NCI-H1694 treated with DMSO at 0.1 percent for 48 hours (cell line): ENCODE measurements around the gene SOX1.

Experiments used
- DNase-seq: peaks from one replicate; lab custom pipeline; 2025; lab: John Stamatoyannopoulos, UW

Gene SOX1

DNA sequence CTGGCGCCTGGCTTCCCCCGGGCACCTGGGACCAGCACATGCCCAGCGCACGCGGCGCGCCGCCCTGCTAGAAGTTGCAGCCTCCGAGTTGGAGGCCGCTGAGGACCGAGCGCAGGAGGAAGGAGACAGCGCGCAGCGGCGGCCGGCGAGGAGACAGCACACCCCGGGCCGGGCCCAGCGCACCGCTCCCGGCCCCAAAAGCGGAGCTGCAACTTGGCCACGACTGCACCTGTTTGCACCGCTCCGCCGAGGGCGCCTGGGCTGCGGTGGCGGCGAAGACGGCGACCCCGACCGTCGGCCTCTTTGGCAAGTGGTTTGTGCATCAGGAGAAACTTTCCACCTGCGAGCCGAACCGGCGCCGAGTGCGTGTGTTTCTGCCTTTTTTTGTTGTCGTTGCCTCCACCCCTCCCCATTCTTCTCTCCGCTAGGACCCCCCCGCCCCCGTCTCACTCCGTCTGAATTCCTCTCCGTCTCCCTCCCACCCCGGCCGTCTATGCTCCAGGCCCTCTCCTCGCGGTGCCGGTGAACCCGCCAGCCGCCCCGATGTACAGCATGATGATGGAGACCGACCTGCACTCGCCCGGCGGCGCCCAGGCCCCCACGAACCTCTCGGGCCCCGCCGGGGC, at the start of gene SOX1:
Gene SOX1 (plus strand): TSS at position 34 of the 626 bp plus-strand sequence. CDS start 510 bp downstream, at position 544.
- DNase-seq = no peak

DNA sequence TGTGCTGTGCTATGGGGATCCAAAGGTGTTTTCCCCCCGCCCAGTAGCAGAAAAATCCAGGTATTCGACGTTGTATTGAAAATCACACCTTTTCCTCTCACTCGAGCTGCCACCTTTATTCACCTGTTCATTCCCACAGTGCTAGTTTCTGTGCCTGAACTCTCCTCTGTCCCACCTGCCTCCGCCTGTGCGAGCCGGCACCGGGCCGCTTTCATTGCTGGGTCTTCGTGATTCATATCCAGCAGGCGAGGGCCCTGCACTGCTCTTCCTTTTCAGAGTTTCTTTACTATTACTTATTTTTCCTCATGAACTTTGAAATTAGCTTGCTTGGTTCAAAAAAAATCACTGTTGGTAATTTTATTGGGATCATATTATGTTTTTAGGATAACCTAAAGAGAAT, 42.4 kb upstream of the SOX1 start:
- DNase-seq = no peak

DNA sequence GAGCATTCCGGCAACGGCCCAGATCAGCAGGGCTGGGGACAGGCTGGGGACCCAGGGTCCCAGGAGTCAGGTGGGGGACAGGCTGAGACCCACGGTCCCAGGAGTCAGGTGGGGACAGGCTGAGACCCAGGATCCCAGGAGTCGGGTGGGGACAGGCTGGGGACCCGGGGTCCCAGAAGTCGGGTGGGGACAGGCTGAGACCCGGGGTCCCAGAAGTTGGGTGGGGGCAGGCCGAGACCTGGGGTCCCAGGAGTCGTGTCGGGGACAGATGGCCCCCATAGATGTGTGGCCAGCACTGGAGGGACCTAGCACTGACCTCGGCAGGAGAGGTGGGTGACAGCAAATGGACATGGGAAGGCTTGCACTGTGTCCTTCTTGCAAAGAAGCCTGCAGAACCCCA, 39.7 kb upstream of the SOX1 start:
- DNase-seq = no peak

DNA sequence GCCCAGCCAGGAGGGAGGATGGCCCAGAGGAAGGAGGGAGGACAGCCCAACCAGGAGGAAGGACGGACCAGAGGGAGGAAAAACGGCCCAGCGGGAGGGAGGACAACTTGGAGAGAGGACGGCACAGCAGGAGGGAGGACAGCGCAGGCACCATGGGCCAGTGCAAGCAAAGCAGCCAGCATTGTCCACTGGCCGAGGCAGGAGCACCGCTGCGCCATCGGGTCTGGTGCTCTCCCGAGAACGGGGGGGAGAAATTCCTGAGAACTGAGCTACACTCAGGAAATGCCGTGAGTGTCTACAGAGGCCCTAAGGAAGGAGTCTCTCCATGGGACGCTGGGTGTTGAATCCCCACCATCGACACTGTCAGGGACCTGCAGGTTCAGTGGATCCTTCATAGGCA, 38.5 kb upstream of the SOX1 start:
- no peak for DNase-seq

DNA sequence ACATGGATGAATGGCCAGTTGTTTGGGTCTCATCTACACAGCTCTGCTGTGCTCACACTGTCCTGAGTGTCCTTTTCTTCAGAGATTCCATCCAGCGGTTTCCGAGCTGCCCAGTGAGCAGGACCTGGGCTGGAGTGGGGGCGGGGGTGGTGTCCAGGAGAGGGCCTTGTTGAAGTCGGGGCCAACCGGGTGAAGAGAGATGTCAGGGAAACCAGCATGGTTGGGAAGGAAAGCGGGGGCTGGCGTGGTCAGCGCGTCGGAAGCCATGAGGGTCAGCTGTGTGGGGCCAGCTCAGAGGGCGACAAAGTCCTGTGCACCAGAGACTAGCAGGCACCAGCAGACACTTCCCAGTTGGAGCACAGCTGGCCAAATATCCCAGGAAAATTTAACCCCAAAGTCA, 37.8 kb upstream of the SOX1 start:
- DNase-seq = no peak

DNA sequence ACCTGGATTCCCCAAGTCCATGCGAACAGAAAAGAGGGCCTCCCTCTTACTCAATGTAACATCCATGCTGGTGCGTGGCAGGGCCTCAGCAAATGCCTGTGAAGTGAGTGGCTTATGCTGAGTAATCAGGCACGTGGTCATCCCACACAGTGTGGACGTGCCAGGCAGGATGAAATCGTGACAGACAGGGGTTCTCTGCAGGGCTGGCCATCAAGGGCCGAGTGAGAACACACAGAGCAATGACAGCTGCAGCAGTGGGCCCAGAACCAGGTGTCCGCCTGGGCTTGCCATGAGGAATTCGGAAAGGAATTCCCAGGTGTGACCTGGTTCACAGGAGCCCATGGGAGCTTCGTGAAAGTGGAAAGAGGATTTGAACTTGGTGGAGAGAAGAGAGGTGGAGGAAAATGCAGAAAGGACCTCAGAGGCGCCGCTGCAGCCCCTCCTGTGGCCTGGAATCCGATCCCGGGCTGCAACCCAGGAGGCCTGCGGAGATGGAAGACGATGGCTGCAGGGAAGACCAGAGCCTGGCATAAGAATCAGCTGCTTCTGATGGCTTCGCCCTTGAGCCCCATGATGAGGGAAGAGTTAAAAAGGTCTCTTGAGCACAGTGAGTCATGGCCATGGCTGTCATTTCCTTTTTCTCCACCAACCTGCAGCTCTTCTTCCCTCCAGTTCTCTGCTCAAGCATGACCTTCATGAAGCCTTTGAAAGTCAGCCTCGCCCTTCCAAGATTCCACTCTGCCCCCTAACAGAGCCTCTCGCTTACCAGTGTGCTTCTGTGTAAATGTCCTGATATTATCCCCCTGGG, 34.6 kb upstream of the SOX1 start:
- no peak for DNase-seq

DNA sequence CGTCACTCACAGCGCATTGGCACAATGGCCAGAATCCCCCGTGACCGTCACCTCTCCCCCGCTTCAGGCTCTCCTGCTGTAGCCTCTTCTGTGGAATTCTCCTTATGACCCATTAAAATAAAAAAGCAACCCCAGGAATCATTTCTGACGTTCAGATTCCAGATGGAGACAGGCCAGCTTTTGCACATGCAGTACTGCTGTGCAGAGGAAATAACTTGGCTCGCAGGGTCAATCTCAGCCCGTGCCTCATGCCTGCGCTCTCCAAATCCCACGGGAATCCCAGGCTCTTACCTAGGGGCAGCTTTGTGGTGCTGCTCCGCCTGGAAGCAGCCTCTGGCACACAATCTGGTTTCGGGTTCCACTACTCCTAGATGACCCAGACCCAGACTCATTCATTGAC, 32.7 kb upstream of the SOX1 start:
- no peak for DNase-seq

DNA sequence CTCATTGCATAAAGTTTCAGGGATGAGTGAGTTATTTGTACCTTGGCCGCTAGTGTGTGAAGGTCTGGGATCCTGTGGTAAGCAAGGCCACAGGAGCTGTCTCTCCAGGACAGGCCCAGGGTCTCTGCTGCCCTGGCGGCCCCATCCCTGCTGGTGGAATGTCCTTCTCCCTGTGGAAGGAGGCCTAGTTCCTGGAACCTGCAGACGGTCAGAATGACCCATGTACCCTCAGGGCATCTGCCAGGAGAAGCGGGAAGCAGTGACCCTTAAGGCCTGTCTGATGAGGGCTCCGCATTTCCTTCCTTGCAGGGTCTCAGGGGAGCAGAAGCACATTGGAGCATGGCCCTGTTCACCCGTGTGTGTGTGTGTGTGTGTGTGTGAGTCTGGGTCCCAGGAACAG, 32.1 kb upstream of the SOX1 start:
- no peak for DNase-seq

DNA sequence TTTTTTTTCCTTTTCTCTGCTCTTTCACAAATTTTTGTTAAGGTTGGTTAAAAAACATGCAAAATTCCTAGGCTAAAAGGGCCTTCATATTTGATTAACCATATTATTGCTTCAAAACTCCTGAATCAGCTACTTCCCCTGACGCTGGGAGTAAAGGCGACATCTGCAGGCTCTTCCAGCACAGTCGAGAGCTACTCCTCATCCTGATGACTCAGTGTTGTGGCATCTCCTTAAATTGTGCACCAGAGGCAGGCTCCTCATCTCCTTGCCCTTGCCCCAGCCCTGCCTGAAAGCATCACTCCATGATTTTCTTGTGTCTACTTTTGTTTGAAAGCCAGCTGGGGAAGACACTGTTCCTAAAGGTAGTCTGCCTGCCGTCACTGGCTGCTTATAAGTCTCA, 24.5 kb upstream of the SOX1 start:
- DNase-seq = no peak

DNA sequence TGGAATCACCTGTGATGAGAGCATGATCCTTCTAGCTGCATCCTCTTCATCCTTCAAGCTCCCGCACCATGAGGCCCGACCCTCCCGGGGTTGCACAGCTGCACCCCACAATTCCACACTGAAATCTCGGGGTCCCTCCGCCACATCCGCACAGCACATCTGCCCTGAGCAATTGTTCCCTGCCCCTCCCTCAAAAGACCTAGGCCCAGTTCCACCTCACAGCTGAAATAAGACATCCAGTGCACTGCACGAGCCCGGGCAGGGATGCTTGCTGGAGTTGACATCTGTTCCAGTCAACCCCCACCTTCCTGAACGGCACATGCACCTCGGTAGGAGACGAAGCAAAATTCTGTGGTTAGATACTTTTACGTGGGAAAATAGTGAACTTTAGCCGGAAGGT, 14.7 kb upstream of the SOX1 start:
- DNase-seq = no peak

DNA sequence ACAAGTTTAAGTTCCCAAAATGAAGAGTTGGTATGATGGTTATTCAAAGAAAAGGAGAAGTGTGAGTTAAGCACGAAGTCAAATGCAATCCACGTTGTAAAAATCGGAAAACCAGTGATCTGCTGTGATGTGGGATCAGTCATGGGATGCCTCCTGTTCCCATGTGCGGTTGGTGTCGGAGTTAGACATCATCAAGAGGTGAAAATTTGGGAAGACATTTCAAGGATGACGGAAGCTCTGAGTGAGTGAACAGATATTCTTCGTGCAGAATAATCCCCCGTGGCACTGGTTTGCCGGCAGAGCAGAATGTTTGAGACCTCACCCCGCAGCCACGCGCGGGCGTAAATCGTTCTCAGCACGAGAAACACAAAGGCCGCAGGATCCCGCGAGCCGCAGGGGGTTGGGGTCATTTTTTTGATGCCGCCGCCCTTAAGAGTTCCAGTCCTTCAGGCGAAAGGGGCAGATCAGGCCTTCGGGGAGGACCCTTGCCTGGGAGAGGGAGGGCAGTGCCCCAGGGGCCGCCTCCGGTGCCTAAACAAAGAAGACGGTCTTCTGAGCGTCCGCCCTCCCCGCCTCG, 13.7 kb upstream of the SOX1 start:
- DNase-seq = no peak

DNA sequence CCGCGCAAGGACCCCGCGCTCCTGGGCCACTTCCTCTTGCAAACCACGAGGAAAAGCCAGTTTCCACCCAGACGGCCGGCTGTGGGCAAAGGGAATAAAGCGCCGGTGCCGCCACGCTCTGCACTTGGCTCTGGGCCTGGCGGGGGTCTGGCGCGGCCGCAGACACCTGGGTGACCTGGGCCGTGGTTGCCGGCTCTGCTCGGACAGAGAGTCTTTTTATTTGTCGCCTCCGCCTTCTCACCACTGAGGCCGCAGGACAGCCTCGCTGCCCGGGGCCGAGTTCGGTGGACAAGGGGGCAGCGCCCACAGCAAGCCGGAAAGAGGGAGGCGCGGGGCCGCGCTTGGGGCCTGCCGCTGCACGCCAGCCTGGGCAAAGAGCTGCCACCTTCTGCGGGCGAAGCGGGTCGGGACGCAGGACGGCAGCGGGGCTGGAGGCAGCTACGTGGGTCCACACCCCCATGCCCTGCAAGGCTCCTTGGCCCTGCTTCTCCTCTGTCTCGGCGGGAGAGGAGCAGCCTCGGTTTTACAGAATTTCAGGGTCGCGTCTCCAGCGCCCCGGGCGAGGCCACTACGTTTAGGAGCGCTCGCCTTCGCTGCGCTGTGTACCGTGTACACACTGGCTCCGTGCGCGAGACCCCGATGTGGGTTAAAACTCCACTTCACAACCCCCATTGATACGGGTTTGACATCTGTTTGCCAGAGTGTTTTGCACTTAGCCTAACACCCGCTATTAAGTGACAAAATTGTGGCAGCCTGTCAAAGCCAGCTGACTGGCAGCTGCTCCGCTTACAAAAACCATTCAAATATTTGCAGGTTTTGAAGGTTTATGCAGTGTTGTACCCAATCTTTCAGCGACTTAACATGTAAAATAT, 13.0 kb upstream of the SOX1 start:
- DNase-seq = no peak

DNA sequence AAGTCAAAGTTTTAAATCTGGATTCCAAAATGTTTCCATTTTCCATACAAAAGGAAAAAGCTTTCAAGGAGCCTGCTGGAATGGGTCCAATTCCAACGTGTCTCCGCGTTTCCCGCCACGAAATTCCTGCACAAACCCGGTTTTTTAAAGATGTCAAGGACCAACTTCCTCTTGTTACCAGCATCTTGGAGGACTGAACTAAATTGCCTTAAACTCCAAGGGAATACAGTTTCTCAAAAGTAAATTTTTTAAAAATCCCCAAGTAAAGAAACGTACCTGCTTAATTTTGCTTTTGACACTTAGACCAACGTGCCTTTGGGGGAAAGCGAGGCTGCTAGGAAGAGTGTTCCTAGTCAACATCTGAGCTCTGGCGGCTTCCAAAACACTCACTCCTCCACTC, 12.3 kb upstream of the SOX1 start:
- DNase-seq = no peak

DNA sequence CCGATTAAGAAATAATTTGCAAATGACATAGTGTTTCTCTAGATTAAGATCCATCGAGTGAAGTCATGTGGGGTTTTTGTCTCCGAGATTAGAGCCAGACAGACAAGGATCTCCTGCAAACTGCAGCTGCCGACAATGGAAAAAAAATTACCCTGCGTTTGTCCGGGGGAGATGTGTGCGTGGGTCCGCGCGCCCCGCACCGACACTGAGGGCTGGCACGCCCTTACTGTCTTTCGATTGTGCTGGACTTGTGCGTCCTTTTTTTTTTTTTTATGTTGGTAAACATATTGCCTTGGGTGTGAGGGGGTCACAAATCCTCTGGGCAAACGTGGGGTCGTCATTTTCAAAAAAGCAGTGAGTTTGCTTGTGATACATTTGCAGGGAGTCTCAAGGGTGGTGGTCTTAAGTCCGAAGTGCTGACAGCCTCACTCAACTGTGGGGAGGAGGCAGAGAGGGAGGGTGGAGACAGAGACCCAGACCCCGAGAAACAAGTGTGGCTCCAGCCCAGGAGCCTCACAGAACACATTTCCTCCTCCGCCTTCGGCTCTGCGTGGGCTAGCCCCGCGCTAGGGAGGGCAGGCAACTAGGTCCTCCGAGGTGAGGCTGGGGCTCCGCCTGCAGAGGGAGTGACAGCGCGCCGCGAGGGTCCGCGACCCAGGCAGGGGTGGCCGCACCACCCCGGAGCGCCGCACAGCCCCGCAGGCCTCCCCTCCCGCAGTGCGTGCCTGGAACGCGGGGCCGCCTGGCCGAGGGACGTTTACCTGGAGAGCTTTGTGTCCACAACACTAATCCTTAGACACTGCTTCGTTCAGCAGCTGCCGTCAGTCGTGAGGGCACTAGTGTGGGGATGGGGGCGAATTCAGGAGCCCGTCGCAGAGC, 11.7 kb upstream of the SOX1 start:
- DNase-seq = no peak

DNA sequence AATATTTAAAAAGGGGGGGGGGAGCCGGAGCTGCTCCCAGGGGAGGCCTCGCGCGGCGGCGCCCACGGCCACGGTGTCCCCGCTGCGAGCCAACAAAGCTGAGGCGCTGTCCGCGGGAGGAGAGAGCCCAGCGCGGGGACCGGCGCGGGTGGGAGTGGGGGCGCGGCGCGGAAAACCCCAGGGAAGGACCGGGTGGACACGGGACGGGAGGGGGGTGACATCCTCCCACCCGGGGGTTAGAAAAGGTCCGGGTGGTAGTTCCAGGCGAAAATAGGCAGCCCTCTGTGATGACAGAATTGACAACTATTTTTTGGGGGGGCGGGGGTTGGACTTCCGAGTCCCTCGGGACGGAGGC, 11.1 kb upstream of the SOX1 start:
- DNase-seq = no peak

DNA sequence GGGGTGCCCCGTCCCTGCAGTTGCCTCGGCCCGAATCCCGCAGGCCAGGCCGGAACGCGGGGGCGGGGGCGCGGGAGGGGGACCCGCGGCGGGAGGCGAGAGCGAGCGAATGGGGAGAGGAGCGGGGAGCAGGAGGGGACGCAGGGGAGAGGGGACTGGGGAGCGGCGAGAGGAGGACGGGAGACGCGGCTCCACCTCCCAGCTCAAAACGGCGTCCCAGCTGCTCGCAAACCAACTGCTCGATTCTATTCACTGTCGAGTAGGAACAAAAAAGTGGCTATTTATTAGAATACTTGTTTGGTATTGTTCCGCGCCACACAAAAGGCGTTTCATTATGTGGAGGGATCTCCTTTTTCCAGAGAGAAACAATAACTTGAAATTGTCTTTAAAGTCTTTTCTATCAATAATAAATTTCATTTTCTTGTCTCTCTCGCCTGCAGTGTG, 10.6 kb upstream of the SOX1 start:
- no peak for DNase-seq

DNA sequence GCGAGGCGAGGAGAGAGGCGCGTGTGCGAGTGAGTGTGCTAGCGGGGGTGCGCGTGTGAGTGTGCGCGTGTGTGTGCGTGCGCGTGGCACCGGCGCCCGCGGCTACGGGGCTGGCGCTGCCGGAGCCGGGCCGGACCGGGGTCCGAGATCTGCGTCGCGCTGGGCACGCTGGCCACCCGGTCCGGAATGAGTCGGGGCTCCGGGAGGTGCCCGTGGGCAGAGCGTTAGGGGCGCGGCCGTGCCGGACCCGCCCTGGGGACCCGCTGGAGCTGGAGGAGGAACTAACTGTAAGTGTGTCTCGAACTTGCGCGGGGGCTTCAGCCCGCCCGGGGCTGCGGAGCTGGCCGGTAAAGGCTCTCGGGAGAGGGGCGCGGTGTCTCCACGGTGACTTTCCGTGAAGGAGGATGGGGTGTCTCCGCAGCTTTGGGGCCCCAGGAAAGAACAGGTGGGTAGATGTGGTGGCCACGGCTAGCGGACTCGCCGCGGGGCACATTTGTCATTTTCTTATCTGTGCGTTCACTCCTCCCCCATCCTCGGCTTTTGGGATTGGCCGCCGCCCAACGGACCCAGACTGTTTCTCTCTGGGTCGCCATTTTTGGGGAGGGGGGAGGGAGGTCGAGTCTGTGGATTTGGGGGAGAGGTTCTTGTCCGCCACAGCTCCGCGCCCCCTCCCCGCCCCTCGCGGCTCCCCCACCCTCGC, 10.1 kb upstream of the SOX1 start:
- no peak for DNase-seq

DNA sequence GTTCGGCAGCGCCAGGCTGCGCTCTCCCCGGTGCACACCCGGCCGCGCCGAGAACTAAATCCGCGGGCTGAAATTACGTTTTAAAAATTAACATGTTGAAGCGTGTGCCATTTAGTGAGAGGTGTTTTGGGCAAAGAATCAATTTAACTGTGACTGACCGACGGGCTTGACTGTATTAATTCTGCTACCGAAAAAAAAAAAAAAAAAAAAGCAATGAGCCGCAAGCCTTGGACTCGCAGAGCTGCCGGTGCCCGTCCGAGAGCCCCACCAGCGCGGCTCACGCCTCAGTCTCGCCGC, 9.6 kb upstream of the SOX1 start:
- DNase-seq = no peak

DNA sequence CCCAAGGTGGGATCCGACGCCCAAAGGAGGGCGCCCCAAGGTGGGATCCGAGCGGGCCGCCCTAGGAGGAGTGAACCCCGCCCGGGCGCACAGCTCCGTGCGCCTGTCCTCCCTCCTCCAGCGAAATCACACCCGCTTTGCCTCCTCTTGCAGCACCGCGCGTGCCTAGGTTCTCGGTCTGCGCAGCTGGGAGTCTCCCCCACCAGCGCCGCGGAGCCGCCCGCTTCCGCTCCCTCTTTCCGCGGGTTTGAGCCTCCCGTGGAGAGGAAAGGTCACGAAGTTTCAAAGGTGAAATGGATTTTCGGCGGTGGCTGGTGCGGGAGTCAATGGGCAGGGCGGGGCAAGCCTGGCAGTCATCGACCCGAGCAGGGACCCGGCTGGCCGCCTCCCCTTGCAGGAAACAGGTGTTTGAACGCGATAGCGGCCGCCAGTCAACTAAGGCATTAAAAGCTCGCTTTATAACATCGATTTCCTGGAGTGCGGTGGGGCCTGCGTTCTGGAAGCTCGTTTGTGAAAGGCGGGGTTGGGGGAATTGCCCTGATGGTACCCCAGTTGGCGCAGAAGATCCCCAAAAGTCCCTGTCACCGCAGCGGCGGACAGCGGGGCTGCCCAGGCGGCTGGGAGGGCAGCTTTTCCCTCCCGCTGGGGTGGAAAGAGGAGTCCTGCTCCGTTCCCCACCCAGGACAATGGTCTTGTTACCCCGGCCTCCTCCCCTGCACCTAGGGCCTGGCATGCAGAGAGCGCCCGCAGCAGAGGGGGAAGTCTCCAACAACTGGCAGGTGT, 9.0 kb upstream of the SOX1 start:
- no peak for DNase-seq

DNA sequence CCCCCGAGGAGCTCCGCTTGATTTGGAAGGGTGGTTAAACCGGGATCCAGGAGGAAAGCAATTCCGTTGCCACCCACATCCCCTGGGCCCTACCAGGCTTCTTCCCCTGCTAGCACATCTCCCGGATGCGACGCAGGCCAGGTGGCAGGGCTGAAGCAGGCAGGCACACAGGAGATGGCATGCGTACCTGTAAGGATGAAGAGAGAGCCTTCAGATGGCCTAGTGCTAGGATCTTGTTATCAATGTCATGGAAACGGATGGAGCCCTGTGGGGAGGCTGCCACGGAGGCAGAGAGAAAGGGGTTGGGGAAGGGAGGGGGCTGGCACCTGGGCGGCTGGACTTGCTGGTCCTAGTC, 8.5 kb upstream of the SOX1 start:
- no peak for DNase-seq
